PFSK-1 (cell line): ENCODE results near the gene COG1.

Experiments used
- FOXP2 ChIP-seq: optimal IDR thresholded peaks from 2 replicates; pipeline ENCODE3; 2011; ENCODE audit warnings: borderline replicate concordance, control low read depth, inconsistent platforms; ENCODE audit not compliant: insufficient read depth; ENCODE audit errors: extremely low read length, extremely low read depth
- POLR2AphosphoS5 ChIP-seq: IDR thresholded peaks from 2 replicates; pipeline ENCODE4 v1.6.1; 2012; ENCODE audit warnings: low read depth, mild to moderate bottlenecking, control low read depth, low read length, moderate library complexity
- REST ChIP-seq, 2 experiments: IDR thresholded peaks; 2 replicates each; pipeline versions ENCODE4 v1.6.1 to v1.8.0; 2011 to 2012; ENCODE audit warnings: low read depth in 2 of 2, low read length in 2 of 2, control low read depth in 1 of 2, inconsistent platforms in 1 of 2, mild to moderate bottlenecking in 1 of 2, moderate library complexity in 1 of 2; ENCODE audit not compliant: insufficient read depth in 1 of 2
- SIN3A ChIP-seq: IDR thresholded peaks from 2 replicates; pipeline ENCODE4 v1.6.1; 2012; ENCODE audit warnings: mild to moderate bottlenecking, low read length, moderate library complexity, borderline replicate concordance; ENCODE audit not compliant: insufficient read depth
- TAF1 ChIP-seq: IDR thresholded peaks from 2 replicates; pipeline ENCODE4 v1.6.1; 2012; ENCODE audit warnings: low read length, control low read depth, borderline replicate concordance; ENCODE audit not compliant: insufficient read depth

The COG1 gene

GRCh38 chr17:73184136-73184993 lies 8.5 kb upstream of the COG1 start:
- no peak for TF ChIP-seq REST (IDR thresholded peaks at IDR 0.05; ENCODE audit: insufficient read depth in 1 of 2, low read depth in 2 of 2, low read length in 2 of 2)
- no peak for TF ChIP-seq SIN3A

DNA sequence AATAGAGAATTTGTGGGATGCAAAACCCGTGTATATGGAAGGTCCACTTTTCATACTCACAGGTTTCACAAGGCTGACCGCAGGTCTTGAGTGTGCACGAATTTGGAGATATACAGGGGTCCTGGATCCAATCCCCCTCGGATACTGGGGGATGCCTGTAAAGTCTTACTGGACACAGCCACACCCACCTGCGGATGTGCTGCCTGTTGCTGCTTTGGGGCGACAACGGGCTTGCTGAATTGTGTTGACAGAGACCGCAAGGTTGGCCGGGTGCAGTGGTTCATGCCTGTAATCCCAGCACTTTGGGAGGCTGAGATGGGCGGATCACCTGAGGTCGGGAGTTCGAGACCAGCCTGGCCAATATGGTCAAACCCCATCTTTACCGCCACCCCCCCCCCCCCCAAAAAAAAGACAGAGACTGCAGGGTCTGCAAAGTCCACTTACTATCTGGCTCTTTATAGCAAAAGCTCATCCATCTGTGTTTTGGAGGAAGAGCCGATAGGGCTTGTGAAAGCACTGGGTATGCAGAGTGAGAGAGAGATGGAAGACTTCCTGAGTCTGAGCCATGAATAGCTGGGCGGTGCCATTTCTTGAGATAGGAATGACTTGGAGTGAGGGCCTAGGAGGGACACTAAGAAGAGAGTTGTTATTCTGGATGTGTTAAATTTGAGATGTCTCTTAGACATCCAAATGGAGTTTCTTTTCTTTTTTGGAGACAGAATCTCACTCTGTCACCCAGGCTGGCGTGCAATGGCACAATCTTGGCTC lies 6.4 kb upstream of the COG1 start:
- TF ChIP-seq TAF1, result no peak
- no peak for TF ChIP-seq FOXP2
- no peak for TF ChIP-seq REST (IDR thresholded peaks at IDR 0.05; ENCODE audit: insufficient read depth in 1 of 2, low read depth in 2 of 2, low read length in 2 of 2)
- no peak for TF ChIP-seq POLR2AphosphoS5

GRCh38 chr17:73187203-73187769 lies 5.6 kb upstream of the COG1 start:
- TF ChIP-seq REST (IDR thresholded peaks at IDR 0.05; ENCODE audit: insufficient read depth in 1 of 2, low read depth in 2 of 2, low read length in 2 of 2) (no peak), POLR2AphosphoS5 (no peak)

DNA sequence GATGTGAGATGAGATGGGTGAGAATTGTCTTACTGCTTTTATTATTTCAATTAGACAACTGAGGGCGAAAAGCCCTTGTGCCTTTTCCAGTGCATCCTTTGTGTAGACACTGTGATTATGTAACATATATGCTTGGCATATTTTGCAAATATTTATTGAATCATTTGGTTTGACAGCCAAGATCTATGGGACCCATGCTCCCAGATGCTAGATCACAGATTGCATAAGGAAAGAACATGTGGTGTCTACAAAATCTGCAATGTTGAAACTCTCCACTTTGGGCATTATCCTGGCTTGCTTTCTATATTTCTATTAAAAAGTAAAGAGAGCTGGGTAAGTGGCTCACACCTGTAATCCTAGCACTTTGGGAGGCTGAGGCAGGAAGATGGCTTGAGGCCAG lies 4.8 kb upstream of the COG1 start:
- TF ChIP-seq POLR2AphosphoS5, result no peak
- TF ChIP-seq FOXP2, result no peak
- TF ChIP-seq SIN3A, result no peak
- TF ChIP-seq REST (IDR thresholded peaks at IDR 0.05; ENCODE audit: insufficient read depth in 1 of 2, low read depth in 2 of 2, low read length in 2 of 2), result no peak
- TF ChIP-seq TAF1, result no peak
